ENCODE data around the gene PPP2R2B.

Gene PPP2R2B

DNA sequence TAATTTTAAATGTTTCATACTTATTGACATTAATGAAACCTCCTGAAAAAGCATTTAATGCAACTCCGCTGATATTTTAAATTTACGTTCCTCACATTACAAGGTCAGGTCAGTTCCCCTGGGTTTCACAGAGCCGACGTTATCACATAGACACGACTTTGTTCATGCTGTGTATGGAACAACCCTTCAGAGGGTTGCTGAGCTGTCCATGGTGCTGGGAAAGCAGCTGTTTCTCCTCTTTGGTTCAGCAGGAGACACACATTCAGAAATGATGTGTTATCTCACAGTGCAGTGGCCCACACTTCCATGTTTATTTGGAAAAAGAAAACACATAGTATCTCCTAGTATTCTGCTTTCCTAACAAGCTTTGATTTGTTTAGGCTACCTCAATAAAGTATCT lies 53.5 kb downstream of the PPP2R2B start:
- H3K4me3 Mint-ChIP-seq = no peak overlapping the region
- no peak overlapping the region for H3K27ac Mint-ChIP-seq
- H3K27me3 Mint-ChIP-seq (ENCODE audit: low read depth) = no peaks in the 10 kb centered on the region
- no peaks in the 10 kb centered on the region for H3K4me1 Mint-ChIP-seq (ENCODE audit: low read depth)
- H3K36me3 Mint-ChIP-seq (ENCODE audit: low read depth) = no peaks in the 10 kb centered on the region
- H3K9me3 Mint-ChIP-seq = no peaks in the 10 kb centered on the region

DNA sequence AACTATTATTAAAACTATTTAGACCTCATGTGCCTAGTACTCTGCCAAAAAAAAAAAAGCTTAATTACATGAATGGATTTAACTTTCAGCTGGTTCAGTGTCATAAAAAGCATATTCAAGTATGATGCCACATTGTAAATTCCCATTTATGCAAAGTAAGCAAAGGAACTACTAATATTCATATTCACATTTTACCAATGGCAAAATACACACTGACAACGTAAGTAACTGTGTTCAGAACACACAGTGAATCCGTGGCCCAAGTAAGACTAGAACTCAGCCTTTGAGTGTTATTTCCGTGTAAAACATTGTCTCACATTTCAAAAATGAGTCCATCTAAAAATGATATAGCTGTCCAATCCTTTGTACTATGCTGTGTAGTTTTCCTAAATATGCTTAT lies 56.8 kb downstream of the PPP2R2B start:
- H3K27ac Mint-ChIP-seq = no peak overlapping the region
- no peak overlapping the region for H3K4me3 Mint-ChIP-seq
- no peaks in the 10 kb centered on the region for H3K4me1 Mint-ChIP-seq (ENCODE audit: low read depth)
- H3K36me3 Mint-ChIP-seq (ENCODE audit: low read depth) = no peaks in the 10 kb centered on the region
- no peaks in the 10 kb centered on the region for H3K9me3 Mint-ChIP-seq
- no peaks in the 10 kb centered on the region for H3K27me3 Mint-ChIP-seq (ENCODE audit: low read depth)

DNA sequence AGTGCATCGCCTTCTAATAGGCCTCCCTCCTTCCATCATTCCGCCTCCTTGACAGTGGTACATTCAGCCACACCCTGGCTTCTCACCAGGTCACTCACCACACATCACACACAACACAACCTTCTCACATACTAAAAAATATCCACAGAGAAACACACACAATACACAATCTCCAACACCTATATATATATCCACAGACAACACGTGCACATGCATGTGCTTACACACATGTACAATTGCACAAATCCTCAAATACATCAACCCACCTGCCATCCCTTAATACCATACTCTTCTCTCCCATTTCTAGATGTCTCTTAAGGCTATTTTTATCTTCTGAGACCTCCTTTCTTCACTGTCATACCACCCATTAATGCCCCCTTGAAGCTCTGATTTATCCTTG lies 57.6 kb downstream of the PPP2R2B start:
- no peaks in the 10 kb centered on the region for H3K4me1 Mint-ChIP-seq (ENCODE audit: low read depth)
- H3K36me3 Mint-ChIP-seq (ENCODE audit: low read depth) = no peaks in the 10 kb centered on the region
- no peaks in the 10 kb centered on the region for H3K9me3 Mint-ChIP-seq
- H3K27me3 Mint-ChIP-seq (ENCODE audit: low read depth) = no peaks in the 10 kb centered on the region
- H3K4me3 Mint-ChIP-seq = no peak overlapping the region
- no peak overlapping the region for H3K27ac Mint-ChIP-seq

DNA sequence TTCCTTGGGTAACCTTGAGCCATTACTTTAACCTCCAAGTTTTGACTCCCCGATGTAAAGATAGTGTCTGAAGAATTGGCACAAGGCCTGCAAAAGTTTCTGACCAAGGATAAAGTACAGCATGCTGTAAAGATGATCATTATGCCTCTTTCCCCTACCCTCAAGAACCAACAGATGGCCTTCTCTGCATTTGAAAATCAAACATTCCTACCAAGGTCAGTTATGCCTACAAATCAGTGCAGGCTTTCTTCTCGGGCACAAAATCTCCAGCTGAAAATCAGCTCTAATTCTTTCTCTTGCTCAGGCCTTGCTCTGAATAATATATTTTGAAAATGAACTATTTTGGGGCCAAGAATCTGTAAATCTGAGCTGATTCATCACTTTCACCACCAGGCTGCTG lies 59.7 kb downstream of the PPP2R2B start:
- Mint-ChIP-seq H3K27me3 (ENCODE audit: low read depth) (no peaks in the 10 kb centered on the region), H3K36me3 (ENCODE audit: low read depth) (no peaks in the 10 kb centered on the region), H3K4me3 (no peak overlapping the region), H3K4me1 (ENCODE audit: low read depth) (no peaks in the 10 kb centered on the region), H3K27ac (no peak overlapping the region), H3K9me3 (no peaks in the 10 kb centered on the region)

DNA sequence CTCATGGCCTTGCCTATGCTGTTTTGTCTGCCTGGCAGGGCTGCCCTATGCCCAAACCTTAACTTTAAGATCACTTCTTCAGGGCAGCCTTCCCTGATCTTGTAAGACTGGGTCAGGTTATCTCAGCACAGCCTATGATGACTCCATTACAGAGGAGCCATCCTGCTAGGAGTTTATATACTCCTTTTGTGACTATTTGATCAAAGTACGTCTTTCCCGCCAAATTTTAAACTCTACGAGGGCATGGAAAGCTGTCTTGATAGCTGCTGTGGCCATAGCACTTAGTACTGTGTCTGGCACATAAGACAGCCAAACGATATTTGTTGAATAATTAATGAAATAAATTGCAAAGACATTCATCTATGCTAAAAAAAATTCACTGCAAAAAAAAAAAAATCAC lies 60.6 kb downstream of the PPP2R2B start:
- Mint-ChIP-seq H3K4me3 (no peak overlapping the region), H3K27ac (no peak overlapping the region), H3K4me1 (ENCODE audit: low read depth) (peaks cover 3% of the 10 kb centered on the region), H3K9me3 (no peaks in the 10 kb centered on the region), H3K27me3 (ENCODE audit: low read depth) (no peaks in the 10 kb centered on the region), H3K36me3 (ENCODE audit: low read depth) (no peaks in the 10 kb centered on the region)

DNA sequence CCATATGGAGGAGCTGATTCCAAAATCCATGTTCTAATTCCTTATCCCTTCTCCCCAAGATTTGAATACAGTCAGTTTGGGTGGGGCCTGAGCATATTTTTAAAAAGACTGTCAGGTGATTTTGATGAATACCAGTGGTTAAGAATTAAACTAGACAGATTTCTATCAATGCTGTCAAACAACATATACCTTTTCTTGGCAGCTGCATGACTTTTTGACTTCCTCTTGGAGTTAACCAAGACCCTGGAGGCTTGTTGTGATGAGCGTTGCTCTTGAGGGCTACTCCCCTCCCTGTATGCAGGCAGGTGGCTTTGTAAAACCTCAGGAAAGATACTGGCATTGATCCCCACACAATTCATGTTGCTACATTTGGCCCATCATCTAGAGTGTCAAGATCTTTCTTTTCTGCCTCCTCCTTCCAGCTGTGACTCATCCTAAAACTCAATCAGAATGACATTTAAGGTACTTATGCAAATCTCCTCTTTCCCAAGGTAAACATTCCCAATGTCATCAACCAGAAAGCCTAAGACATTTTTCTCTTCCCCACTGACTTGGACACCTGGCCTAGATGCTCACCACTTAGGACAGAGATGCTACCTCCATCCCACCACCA lies 61.7 kb downstream of the PPP2R2B start:
- Mint-ChIP-seq H3K27ac (no peak overlapping the region), H3K4me3 (no peak overlapping the region), H3K9me3 (no peaks in the 10 kb centered on the region), H3K4me1 (ENCODE audit: low read depth) (peaks cover 3% of the 10 kb centered on the region), H3K36me3 (ENCODE audit: low read depth) (no peaks in the 10 kb centered on the region), H3K27me3 (ENCODE audit: low read depth) (no peaks in the 10 kb centered on the region)

DNA sequence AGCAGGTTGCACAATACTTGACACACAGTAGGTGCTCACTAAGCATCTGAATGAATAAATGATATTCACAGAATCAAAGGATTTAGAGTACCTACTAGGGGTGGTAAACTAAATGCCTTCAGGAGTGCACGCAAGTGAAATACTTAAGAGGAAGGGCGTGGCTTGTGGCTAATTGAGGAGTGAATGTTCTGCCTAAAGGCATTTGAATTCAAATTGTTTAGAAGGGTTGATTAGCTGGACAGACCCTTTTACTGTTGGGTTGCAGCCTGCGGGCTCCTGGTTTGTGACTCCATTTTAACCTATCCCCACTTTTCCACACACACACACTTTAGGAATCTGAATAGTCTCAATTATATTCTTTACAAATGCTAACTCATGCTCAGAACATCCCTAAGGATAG lies 63.1 kb downstream of the PPP2R2B start:
- no peak overlapping the region for H3K4me3 Mint-ChIP-seq
- no peak overlapping the region for H3K27ac Mint-ChIP-seq
- no peaks in the 10 kb centered on the region for H3K9me3 Mint-ChIP-seq
- H3K4me1 Mint-ChIP-seq (ENCODE audit: low read depth) = peaks cover 3% of the 10 kb centered on the region
- no peaks in the 10 kb centered on the region for H3K27me3 Mint-ChIP-seq (ENCODE audit: low read depth)
- H3K36me3 Mint-ChIP-seq (ENCODE audit: low read depth) = no peaks in the 10 kb centered on the region

DNA sequence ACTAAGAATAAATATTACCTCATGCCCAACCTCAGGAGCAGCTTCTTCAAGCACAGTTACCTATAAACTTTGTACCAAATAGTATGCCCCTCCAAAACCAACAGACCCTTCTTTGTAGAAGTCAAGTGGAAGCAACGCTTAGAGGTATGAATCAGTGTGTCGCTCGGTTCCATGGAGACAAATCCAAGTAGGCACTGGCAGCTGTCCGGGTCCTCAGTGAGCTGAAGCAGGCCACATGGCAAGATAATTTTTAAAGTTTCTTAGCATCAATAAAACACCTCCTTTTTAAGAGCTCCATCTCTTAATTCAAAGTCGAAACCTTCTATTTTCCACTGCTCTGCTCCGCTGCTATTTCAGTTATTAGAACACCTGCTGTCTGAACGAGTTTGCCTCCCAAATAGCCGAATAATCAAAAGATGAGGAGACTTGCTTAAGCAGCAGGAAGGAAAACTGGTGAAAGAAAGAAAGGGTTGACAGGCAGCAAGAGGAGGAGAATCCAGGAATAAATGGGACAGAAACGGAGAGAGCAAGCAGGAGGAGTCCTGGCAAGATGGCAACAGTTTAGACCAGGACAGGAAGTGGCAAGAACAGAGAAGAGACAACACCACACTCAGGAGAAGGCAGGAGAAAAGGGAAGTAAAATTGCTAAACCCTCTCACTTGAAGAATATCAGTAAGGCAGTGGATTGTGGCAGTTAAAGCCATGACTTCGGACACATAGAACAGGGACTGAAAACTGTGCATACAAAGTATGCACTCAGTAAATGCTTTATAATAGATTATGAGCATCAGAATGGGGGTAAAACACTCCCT lies 65.0 kb downstream of the PPP2R2B start:
- H3K27me3 Mint-ChIP-seq (ENCODE audit: low read depth) = no peaks in the 10 kb centered on the region
- no peaks in the 10 kb centered on the region for H3K9me3 Mint-ChIP-seq
- no peaks in the 10 kb centered on the region for H3K36me3 Mint-ChIP-seq (ENCODE audit: low read depth)
- no peak overlapping the region for H3K4me3 Mint-ChIP-seq
- peaks cover 3% of the 10 kb centered on the region for H3K4me1 Mint-ChIP-seq (ENCODE audit: low read depth)
- no peak overlapping the region for H3K27ac Mint-ChIP-seq

DNA sequence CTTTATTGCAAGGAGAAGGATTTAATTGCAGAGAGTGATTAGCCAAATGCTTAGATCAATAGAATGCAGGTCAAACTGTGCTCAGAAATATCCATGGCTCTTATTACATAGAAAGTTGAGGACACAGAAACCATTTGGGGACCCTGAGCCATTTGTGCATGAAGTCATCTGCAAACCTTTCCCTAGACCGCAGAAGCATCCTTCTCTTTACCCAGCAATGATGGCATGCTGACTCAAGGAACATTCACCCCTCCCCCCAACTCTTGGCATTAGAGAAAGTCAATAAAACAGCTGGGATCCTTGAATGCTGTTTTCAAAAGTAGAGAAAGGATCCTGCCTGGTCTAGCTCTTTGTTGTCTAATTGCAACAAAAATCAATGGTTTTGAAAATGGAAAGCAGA lies 73.5 kb downstream of the PPP2R2B start:
- H3K4me1 Mint-ChIP-seq (ENCODE audit: low read depth) = no peaks in the 10 kb centered on the region
- no peak overlapping the region for H3K27ac Mint-ChIP-seq
- no peaks in the 10 kb centered on the region for H3K9me3 Mint-ChIP-seq
- no peaks in the 10 kb centered on the region for H3K36me3 Mint-ChIP-seq (ENCODE audit: low read depth)
- no peaks in the 10 kb centered on the region for H3K27me3 Mint-ChIP-seq (ENCODE audit: low read depth)
- no peak overlapping the region for H3K4me3 Mint-ChIP-seq

DNA sequence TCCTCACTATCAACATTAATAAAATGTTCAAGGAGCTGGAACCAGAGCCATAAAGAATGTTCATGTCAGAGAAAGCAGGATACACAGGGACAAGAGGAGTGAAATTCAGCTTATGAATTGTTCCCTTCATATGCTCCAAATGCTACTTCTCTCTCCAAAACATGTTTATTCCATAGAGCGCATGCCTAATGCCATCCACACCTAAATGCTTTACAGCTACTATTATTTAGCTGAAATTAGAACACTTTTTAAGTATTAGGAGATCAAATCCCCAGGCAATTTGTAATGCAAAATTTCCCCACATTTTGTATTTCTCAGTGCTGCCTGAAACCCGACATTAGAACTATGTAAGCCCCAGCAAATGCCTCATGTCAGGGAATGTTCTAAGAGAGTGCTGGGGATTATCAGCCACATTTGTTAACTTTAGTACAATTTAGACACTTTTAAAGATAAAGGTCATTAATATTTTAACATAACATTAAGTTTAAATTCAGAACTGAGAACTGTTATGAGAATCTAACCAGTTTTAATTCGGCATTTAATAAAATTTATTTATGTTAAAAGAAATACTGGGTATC lies 75.5 kb downstream of the PPP2R2B start:
- Mint-ChIP-seq H3K9me3 (no peaks in the 10 kb centered on the region), H3K27ac (no peak overlapping the region), H3K27me3 (ENCODE audit: low read depth) (peaks cover 5% of the 10 kb centered on the region), H3K36me3 (ENCODE audit: low read depth) (no peaks in the 10 kb centered on the region), H3K4me3 (no peak overlapping the region), H3K4me1 (ENCODE audit: low read depth) (no peaks in the 10 kb centered on the region)

DNA sequence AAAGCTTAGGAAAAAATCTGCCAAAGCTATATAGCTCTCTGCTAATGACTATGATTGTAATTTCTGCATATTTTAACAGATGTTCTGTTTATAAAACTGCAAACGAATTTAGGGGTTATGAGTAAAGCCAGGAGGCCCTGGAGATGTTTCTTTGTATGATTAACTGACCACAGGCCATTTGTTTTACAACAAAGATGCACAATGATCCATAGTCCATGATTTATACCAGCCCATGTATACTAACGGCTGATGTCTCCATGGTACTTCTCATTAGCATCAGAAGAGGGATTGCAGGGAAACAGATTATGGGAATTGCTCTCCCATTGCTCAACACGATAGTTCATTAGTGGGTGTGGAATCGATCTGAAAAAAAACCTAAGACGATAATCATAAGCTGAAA lies 78.9 kb downstream of the PPP2R2B start:
- Mint-ChIP-seq H3K9me3 (no peaks in the 10 kb centered on the region), H3K27ac (no peak overlapping the region), H3K4me1 (ENCODE audit: low read depth) (peaks cover under 1% of the 10 kb centered on the region), H3K27me3 (ENCODE audit: low read depth) (peaks cover 5% of the 10 kb centered on the region), H3K36me3 (ENCODE audit: low read depth) (no peaks in the 10 kb centered on the region), H3K4me3 (no peak overlapping the region)

DNA sequence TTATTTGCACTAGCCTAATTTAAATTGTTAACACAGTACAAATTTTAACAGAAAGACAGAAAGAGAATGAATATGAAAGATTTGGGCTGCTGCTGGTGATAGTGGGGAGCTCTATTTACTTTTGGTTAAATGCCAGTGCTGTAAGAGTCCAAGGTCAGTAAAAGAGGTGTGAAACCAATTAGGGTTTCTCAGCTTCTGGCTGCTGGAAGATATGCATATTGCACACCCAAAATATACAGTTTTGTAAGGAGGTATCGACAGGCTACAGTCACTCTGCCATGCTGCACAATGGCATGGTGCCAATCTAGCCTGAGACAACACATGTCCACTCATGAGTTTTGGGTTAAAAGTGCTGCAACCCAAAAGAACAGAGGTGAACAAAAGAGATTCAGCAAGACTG lies 79.3 kb downstream of the PPP2R2B start:
- H3K27ac Mint-ChIP-seq = no peak overlapping the region
- peaks cover 5% of the 10 kb centered on the region for H3K27me3 Mint-ChIP-seq (ENCODE audit: low read depth)
- H3K36me3 Mint-ChIP-seq (ENCODE audit: low read depth) = no peaks in the 10 kb centered on the region
- peaks cover 5% of the 10 kb centered on the region for H3K4me1 Mint-ChIP-seq (ENCODE audit: low read depth)
- H3K9me3 Mint-ChIP-seq = no peaks in the 10 kb centered on the region
- no peak overlapping the region for H3K4me3 Mint-ChIP-seq

DNA sequence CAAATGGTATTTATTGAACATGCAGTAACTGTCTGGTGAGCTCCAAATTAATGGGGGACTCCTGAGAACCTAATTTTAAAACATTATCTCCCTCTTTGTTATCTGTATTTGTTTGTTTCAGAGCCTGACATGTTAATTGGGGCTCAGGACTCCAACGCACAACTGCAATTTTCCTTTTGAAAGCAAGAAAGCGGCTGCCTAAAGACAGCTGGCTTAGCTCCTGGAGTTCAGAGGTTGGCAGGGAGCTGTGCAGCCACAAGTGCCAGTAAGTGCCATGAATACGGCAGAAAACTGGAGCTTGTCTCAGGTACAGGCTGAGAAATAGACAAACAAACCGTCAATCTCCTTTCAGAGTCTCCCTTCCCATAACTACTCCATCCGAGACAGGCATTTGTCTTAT lies 80.9 kb downstream of the PPP2R2B start:
- Mint-ChIP-seq H3K36me3 (ENCODE audit: low read depth) (no peaks in the 10 kb centered on the region), H3K9me3 (no peaks in the 10 kb centered on the region), H3K27me3 (ENCODE audit: low read depth) (peaks cover 5% of the 10 kb centered on the region), H3K27ac (no peak overlapping the region), H3K4me1 (ENCODE audit: low read depth) (peaks cover 8% of the 10 kb centered on the region), H3K4me3 (no peak overlapping the region)

DNA sequence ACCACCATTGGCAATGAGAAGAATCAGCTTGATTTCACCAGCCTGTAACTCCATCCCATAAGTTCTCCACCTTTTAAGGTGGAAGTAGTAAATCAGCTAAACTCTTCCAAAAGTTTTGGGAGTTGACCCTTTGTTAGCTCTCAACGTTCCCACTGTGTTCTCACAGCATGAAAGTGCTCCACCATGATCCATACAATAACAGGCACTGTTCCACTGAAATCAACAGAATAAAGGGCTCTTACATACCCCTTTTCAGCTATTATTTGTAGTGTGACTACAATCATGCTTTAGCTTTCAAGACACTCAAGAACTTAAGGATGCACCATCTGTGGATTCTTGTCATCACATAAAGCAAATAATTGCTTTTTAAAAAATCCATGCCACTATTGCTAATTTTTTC lies 81.6 kb downstream of the PPP2R2B start:
- H3K9me3 Mint-ChIP-seq = no peaks in the 10 kb centered on the region
- H3K4me3 Mint-ChIP-seq = no peak overlapping the region
- peaks cover 8% of the 10 kb centered on the region for H3K4me1 Mint-ChIP-seq (ENCODE audit: low read depth)
- peaks cover 5% of the 10 kb centered on the region for H3K27me3 Mint-ChIP-seq (ENCODE audit: low read depth)
- H3K27ac Mint-ChIP-seq = no peak overlapping the region
- no peaks in the 10 kb centered on the region for H3K36me3 Mint-ChIP-seq (ENCODE audit: low read depth)

DNA sequence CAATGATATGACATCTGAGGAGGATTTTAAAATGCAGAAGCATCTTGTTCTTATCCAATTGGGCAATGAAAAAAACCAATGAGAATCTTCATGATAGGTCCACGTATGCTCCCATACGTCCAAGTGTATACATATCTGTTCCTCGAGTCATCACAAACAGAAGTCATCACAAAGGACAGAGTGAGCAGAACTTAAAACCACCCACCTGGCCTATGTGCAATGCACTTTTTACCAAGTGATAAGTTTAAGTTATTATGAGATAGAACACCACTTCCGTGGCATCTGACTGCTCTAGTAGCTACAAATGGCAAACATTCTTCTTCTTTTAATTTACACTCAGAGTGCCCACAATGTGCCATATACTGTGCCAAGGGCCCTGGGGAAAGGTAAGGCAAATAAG lies 82.4 kb downstream of the PPP2R2B start:
- Mint-ChIP-seq H3K36me3 (ENCODE audit: low read depth) (no peaks in the 10 kb centered on the region), H3K4me1 (ENCODE audit: low read depth) (peaks cover 8% of the 10 kb centered on the region), H3K27me3 (ENCODE audit: low read depth) (peaks cover 5% of the 10 kb centered on the region), H3K27ac (no peak overlapping the region), H3K4me3 (no peak overlapping the region), H3K9me3 (no peaks in the 10 kb centered on the region)
